ENCODE results near the gene LUC7L2. TPM values are rescaled to one million over a fixed set of nuclear protein-coding genes. Genes with fewer than 3 reads are reported as not detected.

LUC7L2 gene
- total and polyA plus RNA-seq, 4 experiments from 2014 or later = 50.0 to 133 (median 102) TPM

GRCh38 chr7:139361523-139361922 lies 1.8 kb downstream of the LUC7L2 start:
- Histone ChIP-seq H3K27me3 (ENCODE audit: insufficient read depth, low read length) (no peaks in the 10 kb centered on the region), H3K4me3 (ENCODE audit: low read length in 2 of 2) (peak overlapping the region; percentile 84 to 90), H3K36me3 (ENCODE audit: insufficient read depth, low read length) (no peaks in the 10 kb centered on the region), H3K27ac (ENCODE audit: low read depth, low read length) (peak overlapping the region; percentile 98), H3K9me3 (ENCODE audit: control insufficient read depth in 1 of 2, low read length in 2 of 2) (no peaks in the 10 kb centered on the region), H3K4me1 (ENCODE audit: insufficient read depth, low read length) (peaks cover 66% of the 10 kb centered on the region)
- intact Hi-C loops (cut with micrococcal nuclease) = loop anchor here (5.0 kb wide), 1 partner anchor 816 kb away; the partner anchor contains the start of gene KDM7A
- H3K27me3 Mint-ChIP-seq = no peaks in the 10 kb centered on the region
- ChIA-PET POLR2A (ENCODE audit: partially characterized antibody) (interaction anchor here (0.7 kb wide), 1 partner anchor 9 kb away, joined by 3 read pairs; no protein-coding TSS in a partner anchor), CTCF (ENCODE audit: partially characterized antibody) (no interaction called here)
- peaks cover 16 to 48% of the 10 kb centered on the region in 2 donors for H3K36me3 Mint-ChIP-seq
- H3K4me1 Mint-ChIP-seq = peaks cover 31 to 84% (median 52%) of the 10 kb centered on the region in 4 donors
- no peaks in the 10 kb centered on the region for H3K9me3 Mint-ChIP-seq
- H3K27ac Mint-ChIP-seq = peak overlapping the region in 5 of 7 donors; percentile 82 to 99 (median 99)
- peak overlapping the region; percentile 76 to 100 (median 98) for H3K4me3 Mint-ChIP-seq
- DNase-seq = no peak

- no peak overlapping the region for H3K4me3 ChIP-seq (ENCODE audit: low read length in 2 of 2)
- no peaks in the 10 kb centered on the region for H3K27me3 Mint-ChIP-seq
- no peaks in the 10 kb centered on the region for H3K27me3 ChIP-seq (ENCODE audit: insufficient read depth, low read length)
- peak overlapping the region in 3 of 7 donors; percentile 33 to 99 (median 86) for H3K27ac Mint-ChIP-seq
- DNase-seq = no peak
- peak overlapping the region in 5 of 8 donors; percentile 60 to 77 (median 65) for H3K4me3 Mint-ChIP-seq
- H3K9me3 Mint-ChIP-seq = no peaks in the 10 kb centered on the region
- intact Hi-C loops (cut with micrococcal nuclease) = loop anchor here (5.0 kb wide), 1 partner anchor 815 kb away; the partner anchor contains the start of gene KDM7A
- no peaks in the 10 kb centered on the region for H3K36me3 ChIP-seq (ENCODE audit: insufficient read depth, low read length)
- no peaks in the 10 kb centered on the region for H3K9me3 ChIP-seq (ENCODE audit: control insufficient read depth in 1 of 2, low read length in 2 of 2)
- H3K36me3 Mint-ChIP-seq = peaks cover 17 to 50% of the 10 kb centered on the region in 2 donors
- H3K27ac ChIP-seq (ENCODE audit: low read depth, low read length) = no peak overlapping the region
- ChIA-PET CTCF (ENCODE audit: partially characterized antibody) (no interaction called here), POLR2A (ENCODE audit: partially characterized antibody) (no interaction called here)
- H3K4me1 ChIP-seq (ENCODE audit: insufficient read depth, low read length) = peaks cover 72% of the 10 kb centered on the region
- H3K4me1 Mint-ChIP-seq = peaks cover 32 to 81% (median 53%) of the 10 kb centered on the region in 4 donors
Measured at GRCh38 chr7:139362302-139362701, 2.6 kb downstream of the LUC7L2 start.

GRCh38 chr7:139362981-139363380 lies 3.3 kb downstream of the LUC7L2 start:
- peaks cover 22 to 56% of the 10 kb centered on the region in 2 donors for H3K36me3 Mint-ChIP-seq
- no peak overlapping the region for H3K27ac ChIP-seq (ENCODE audit: low read depth, low read length)

DNA sequence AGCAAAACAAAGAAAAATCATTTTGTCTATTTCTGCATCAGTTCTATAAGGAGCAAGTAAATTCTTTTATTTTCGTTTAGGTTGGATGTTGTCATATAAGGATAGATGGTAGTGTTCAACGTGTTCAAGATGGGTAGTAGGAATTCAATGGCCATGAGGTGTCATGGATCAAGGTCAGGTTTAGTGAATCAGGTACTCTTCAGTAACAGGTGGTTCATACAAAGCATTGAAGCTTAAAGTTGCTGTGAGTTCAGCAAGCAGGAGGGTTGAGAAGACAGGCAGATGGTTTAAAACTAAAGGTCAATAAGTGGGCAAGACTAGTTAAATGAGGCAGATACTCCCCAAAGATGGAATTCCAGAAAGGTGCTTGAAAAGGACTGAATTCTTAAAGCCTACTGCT lies 5.6 kb downstream of the LUC7L2 start:
- CTCF ChIA-PET (ENCODE audit: partially characterized antibody) = no interaction called here
- intact Hi-C loops (cut with micrococcal nuclease) = no loop called here

More at GRCh38 chr7:139362981-139363380, 3.3 kb downstream of the LUC7L2 start:
- no peaks in the 10 kb centered on the region for H3K27me3 Mint-ChIP-seq
- intact Hi-C loops (cut with micrococcal nuclease) = loop anchor here (5.0 kb wide), 1 partner anchor 814 kb away; the partner anchor contains the start of gene KDM7A
- Histone ChIP-seq H3K4me1 (ENCODE audit: insufficient read depth, low read length) (peaks cover 76% of the 10 kb centered on the region), H3K4me3 (ENCODE audit: low read length in 2 of 2) (no peak overlapping the region), H3K9me3 (ENCODE audit: control insufficient read depth in 1 of 2, low read length in 2 of 2) (no peaks in the 10 kb centered on the region), H3K27me3 (ENCODE audit: insufficient read depth, low read length) (no peaks in the 10 kb centered on the region), H3K36me3 (ENCODE audit: insufficient read depth, low read length) (no peaks in the 10 kb centered on the region)
- ChIA-PET CTCF (ENCODE audit: partially characterized antibody) (no interaction called here), POLR2A (ENCODE audit: partially characterized antibody) (interaction anchor here (1.7 kb wide), 1 partner anchor 23 kb away, joined by 7 read pairs; no protein-coding TSS in a partner anchor)
- H3K4me3 Mint-ChIP-seq = peak overlapping the region; percentile 1 to 77 (median 48)
- peak overlapping the region in 5 of 7 donors; percentile 81 to 99 (median 83) for H3K27ac Mint-ChIP-seq
- DNase-seq = peak in 1 of 5 donors; percentile 33
- peaks cover 38 to 87% (median 58%) of the 10 kb centered on the region in 4 donors for H3K4me1 Mint-ChIP-seq
- no peaks in the 10 kb centered on the region for H3K9me3 Mint-ChIP-seq

GRCh38 chr7:139366400-139366799 lies 6.7 kb downstream of the LUC7L2 start:
- Mint-ChIP-seq H3K36me3 (peaks cover 30 to 52% of the 10 kb centered on the region in 2 donors), H3K9me3 (no peaks in the 10 kb centered on the region), H3K4me1 (peaks cover 53 to 86% (median 69%) of the 10 kb centered on the region in 4 donors), H3K27ac (peak overlapping the region in 2 of 7 donors; percentile 40 to 41), H3K4me3 (peak overlapping the region in 2 of 8 donors; percentile 22 to 25), H3K27me3 (no peaks in the 10 kb centered on the region)
- H3K4me1 ChIP-seq (ENCODE audit: insufficient read depth, low read length) = peaks cover 94% of the 10 kb centered on the region
- H3K36me3 ChIP-seq (ENCODE audit: insufficient read depth, low read length) = no peaks in the 10 kb centered on the region
- intact Hi-C loops (cut with micrococcal nuclease) = no loop called here
- no peak overlapping the region for H3K4me3 ChIP-seq (ENCODE audit: low read length in 2 of 2)
- no peaks in the 10 kb centered on the region for H3K9me3 ChIP-seq (ENCODE audit: control insufficient read depth in 1 of 2, low read length in 2 of 2)
- DNase-seq = no peak
- ChIA-PET POLR2A (ENCODE audit: partially characterized antibody) (no interaction called here), CTCF (ENCODE audit: partially characterized antibody) (no interaction called here)
- H3K27ac ChIP-seq (ENCODE audit: low read depth, low read length) = no peak overlapping the region
- no peaks in the 10 kb centered on the region for H3K27me3 ChIP-seq (ENCODE audit: insufficient read depth, low read length)

More for the DNA sequence above, 5.6 kb downstream of the LUC7L2 start:
- H3K4me1 ChIP-seq (ENCODE audit: insufficient read depth, low read length) = peaks cover 91% of the 10 kb centered on the region
- H3K27me3 ChIP-seq (ENCODE audit: insufficient read depth, low read length) = no peaks in the 10 kb centered on the region
- Mint-ChIP-seq H3K4me1 (peaks cover 47 to 86% (median 67%) of the 10 kb centered on the region in 4 donors), H3K9me3 (no peaks in the 10 kb centered on the region), H3K27me3 (no peaks in the 10 kb centered on the region), H3K4me3 (peak overlapping the region in 1 of 8 donors; percentile 4), H3K27ac (peak overlapping the region in 4 of 7 donors; percentile 26 to 80 (median 36)), H3K36me3 (peaks cover 30 to 55% of the 10 kb centered on the region in 2 donors)
- no peaks in the 10 kb centered on the region for H3K9me3 ChIP-seq (ENCODE audit: control insufficient read depth in 1 of 2, low read length in 2 of 2)
- POLR2A ChIA-PET (ENCODE audit: partially characterized antibody) = interaction anchor here (1.2 kb wide), 1 partner anchor 29 kb away, joined by 3 read pairs; no protein-coding TSS in a partner anchor
- H3K4me3 ChIP-seq (ENCODE audit: low read length in 2 of 2) = no peak overlapping the region
- H3K27ac ChIP-seq (ENCODE audit: low read depth, low read length) = no peak overlapping the region
- H3K36me3 ChIP-seq (ENCODE audit: insufficient read depth, low read length) = no peaks in the 10 kb centered on the region
- DNase-seq = no peak

GRCh38 chr7:139367438-139368155 lies 7.9 kb downstream of the LUC7L2 start:
- no peaks in the 10 kb centered on the region for H3K27me3 Mint-ChIP-seq
- POLR2A ChIA-PET (ENCODE audit: partially characterized antibody) = interaction anchor here (0.7 kb wide), 1 partner anchor 27 kb away, joined by 3 read pairs; no protein-coding TSS in a partner anchor
- H3K4me3 Mint-ChIP-seq = peak overlapping the region in 1 of 8 donors; percentile 7
- Histone ChIP-seq H3K4me1 (ENCODE audit: insufficient read depth, low read length) (peaks cover 88% of the 10 kb centered on the region), H3K27me3 (ENCODE audit: insufficient read depth, low read length) (no peaks in the 10 kb centered on the region), H3K27ac (ENCODE audit: low read depth, low read length) (no peak overlapping the region), H3K36me3 (ENCODE audit: insufficient read depth, low read length) (no peaks in the 10 kb centered on the region), H3K9me3 (ENCODE audit: control insufficient read depth in 1 of 2, low read length in 2 of 2) (no peaks in the 10 kb centered on the region), H3K4me3 (ENCODE audit: low read length in 2 of 2) (no peak overlapping the region)
- CTCF ChIA-PET (ENCODE audit: partially characterized antibody) = no interaction called here
- intact Hi-C loops (cut with micrococcal nuclease) = no loop called here
- peak overlapping the region in 1 of 7 donors; percentile 53 for H3K27ac Mint-ChIP-seq
- DNase-seq = no peak
- H3K4me1 Mint-ChIP-seq = peaks cover 54 to 85% (median 71%) of the 10 kb centered on the region in 4 donors
- H3K9me3 Mint-ChIP-seq = no peaks in the 10 kb centered on the region
- H3K36me3 Mint-ChIP-seq = peaks cover 30 to 54% of the 10 kb centered on the region in 2 donors

Measured in CD4-positive, alpha-beta memory T cell (primary cell).